HG03457 (cell line): ENCODE results near the gene GDPD2.
A peak's percentile ranks its signal among the peaks of the same experiment; 100 is the strongest.
"Not testable (repeated sequence)": the region's sequence is repeated elsewhere in the genome, so short reads cannot be mapped to it uniquely, and the experiment has no call there.

Experiments used
- ATAC-seq: cut with Tn5 transposase; IDR thresholded peaks from one replicate; pipeline ENCODE4 v1.9.1; 2021; ENCODE audit warnings: moderate number of reproducible peaks; ENCODE audit not compliant: unreplicated experiment

The GDPD2 gene, protein sequence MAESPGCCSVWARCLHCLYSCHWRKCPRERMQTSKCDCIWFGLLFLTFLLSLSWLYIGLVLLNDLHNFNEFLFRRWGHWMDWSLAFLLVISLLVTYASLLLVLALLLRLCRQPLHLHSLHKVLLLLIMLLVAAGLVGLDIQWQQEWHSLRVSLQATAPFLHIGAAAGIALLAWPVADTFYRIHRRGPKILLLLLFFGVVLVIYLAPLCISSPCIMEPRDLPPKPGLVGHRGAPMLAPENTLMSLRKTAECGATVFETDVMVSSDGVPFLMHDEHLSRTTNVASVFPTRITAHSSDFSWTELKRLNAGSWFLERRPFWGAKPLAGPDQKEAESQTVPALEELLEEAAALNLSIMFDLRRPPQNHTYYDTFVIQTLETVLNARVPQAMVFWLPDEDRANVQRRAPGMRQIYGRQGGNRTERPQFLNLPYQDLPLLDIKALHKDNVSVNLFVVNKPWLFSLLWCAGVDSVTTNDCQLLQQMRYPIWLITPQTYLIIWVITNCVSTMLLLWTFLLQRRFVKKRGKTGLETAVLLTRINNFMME

DNA sequence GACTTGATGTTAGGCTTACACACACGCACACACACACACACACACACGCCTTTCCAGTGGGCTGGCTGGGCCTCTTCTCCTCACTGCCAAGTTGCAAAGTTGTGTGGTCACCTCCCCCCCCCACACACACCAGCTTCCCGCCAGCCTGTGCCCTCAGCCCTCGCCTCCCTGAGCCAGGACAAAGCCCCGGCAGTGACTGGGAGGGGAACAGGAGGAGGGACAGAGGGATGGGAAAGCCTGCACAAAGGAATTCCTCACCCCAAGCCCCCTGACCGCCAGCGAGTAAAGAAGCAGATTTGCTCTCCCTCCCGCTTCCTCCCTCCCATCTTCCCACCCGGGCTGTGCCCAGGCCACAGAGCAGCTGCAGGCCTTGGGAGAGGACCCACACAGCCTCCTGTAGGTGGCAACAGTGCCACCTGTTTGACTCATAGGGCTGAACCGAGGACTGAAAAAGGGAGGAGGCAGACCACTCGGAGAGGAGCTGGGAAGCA, at the start of gene GDPD2:
Gene GDPD2, plus strand, starts transcription at position 464 of the 491 bp plus-strand sequence. CDS start 1,671 bp downstream, outside the sequence.
- ATAC-seq: no peak

GRCh38 chrX:70386235-70386634, 36.9 kb upstream of the GDPD2 start:
- ATAC-seq: no peak

DNA sequence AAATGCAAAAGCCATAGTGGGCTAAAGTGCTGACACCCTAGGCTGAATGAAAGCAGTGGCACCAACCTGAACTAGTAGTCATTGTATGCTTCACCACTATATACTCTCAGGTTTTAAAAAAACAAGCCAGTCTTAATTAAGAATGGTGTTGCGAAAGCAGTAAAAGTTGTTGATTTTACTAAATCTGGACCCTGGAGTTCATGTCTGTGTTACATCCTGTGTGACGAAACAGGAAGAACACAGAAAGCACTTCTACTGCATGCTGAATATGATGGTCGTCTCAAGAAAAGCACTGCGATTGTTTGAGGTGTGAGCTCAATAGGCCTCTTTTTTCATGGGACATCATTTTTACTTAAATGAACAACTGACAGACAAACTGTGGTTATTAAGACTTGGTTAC, 24.2 kb upstream of the GDPD2 start:
- ATAC-seq: no peak

GRCh38 chrX:70400181-70400580, 22.9 kb upstream of the GDPD2 start:
- ATAC-seq: not testable (repeated sequence)

DNA sequence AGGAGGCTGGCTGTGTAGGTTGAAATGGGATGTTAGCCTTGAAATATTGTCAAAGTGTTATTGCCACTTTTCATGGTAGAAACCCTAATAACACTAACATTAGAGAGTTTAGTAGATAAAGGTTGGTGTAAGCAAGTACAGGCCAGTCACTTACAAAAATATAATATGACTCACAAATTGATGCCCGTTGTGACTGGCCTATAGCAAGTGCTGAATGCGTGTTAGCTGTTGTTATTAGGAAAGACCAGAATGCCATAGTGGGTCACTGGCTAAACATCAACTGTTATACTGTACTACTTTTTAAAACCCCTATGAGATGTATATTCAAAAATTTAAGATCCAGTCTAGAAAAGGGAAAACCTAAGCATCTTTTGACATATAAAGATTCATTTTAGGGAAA, 20.4 kb upstream of the GDPD2 start:
- no peak for ATAC-seq

DNA sequence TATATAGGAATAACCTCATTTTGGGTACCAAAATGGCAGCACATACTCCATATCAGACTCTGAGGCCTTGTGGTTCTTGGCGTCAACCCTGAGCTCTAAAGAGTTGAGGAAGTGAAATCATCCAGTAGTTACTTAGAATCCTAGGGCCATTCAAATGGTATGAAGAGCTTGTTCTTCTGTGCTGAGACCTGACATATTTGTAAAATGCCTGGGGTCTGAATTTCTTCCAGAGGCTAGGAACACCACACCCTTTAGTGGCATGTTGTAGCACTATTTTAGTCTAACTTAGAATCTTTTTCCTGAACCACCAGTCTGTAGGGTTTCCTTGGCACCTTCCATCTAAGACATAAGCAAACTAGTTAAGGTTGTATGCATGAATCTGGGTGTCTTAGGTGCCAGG, 18.1 kb upstream of the GDPD2 start:
- no peak for ATAC-seq

- ATAC-seq: no peak
Observed at GRCh38 chrX:70410921-70411320, 12.2 kb upstream of the GDPD2 start.

GRCh38 chrX:70411475-70411874, 11.6 kb upstream of the GDPD2 start:
- no peak for ATAC-seq

DNA sequence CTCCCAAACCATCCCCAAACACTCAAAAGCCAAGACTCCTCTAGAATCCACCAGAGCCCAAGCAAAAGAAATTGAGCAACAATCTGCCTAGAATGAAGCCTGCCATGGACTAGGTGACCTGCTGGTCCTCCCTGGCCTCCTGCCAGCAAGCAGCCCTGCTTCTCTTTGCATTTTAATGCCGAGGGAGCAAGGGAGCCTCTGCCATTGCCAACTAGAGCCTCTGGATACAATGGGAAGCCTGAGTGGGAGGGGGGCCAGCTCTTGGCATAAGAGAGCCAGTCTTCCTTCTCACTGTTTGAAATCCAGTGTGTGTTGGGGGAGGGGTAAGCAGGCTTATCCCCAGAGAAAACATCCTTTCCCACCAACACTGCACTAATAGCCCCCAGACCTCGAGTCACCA, 1.5 kb upstream of the GDPD2 start:
- no peak for ATAC-seq

DNA sequence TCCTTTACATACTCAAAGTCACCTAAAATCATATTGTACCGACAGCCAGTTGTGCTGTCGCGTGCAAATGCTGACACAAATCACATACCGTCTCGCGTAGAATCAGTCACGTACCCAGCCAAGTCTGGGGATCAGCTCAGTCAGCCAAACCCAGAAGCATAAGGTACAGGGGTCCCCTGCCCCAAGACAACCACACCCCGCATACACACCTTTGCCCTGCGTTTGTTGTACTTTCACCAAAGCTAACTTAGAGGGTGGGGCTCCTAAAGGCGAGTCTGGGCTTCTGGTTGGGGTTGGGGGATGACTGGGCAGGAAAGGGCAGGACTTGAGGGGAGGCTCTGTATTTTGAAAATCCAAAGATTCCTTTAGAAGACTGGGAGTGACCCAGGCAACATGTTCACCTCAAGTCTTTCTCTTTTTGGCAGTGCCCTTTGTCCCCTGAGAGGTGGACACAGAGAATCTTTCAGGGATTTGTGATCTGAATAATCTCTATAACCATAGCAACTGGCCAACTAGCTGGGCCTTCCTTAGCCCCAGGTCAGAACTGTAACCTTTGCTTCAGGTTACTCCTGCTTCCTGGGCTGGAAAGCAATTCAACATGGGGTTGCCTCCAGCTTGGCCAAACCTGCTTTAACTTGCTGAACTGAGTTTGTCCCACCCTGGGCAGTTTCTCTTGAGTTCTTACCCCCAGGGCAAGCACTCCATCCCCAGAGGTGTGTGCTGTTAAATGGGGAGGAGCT, 992 bp downstream of the GDPD2 start:
- ATAC-seq: no peak

GRCh38 chrX:70424801-70425200, 1.7 kb downstream of the GDPD2 start:
- ATAC-seq: no peak

DNA sequence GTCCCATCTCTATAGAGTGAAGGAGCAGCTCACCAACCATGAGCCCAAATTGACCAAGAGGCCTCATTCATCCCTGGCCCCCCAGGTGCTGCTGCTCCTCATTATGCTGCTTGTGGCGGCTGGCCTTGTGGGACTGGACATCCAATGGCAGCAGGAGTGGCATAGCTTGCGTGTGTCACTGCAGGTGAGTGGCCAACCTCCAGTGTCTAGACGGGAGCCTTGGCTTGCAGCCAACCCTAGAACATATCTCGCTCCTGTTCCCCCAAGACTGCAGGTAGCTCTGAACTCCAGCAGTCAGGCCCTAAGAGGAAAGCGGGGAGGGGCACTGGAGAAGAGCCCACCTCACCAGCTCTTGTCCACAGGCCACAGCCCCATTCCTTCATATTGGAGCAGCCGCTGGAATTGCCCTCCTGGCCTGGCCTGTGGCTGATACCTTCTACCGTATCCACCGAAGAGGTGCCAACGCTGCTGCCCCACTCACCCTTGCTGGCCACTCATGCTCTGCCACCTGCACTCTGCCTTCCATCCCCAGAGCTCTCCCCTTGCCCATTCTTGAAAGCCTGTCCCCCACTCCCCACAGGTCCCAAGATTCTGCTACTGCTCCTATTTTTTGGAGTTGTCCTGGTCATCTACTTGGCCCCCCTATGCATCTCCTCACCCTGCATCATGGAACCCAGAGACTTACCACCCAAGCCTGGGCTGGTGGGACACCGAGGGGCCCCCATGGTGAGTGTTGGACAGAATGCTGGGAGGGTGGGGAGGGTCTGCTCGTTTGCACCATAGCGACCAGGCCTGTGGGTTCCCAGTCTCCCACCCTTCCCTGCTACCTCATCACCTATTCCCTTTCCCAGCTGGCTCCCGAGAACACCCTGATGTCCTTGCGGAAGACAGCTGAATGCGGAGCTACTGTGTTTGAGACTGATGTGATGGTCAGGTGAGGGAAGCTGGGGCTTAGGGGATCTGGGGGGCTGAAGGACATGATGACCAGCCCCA, 3.5 kb downstream of the GDPD2 start:
- no peak for ATAC-seq

DNA sequence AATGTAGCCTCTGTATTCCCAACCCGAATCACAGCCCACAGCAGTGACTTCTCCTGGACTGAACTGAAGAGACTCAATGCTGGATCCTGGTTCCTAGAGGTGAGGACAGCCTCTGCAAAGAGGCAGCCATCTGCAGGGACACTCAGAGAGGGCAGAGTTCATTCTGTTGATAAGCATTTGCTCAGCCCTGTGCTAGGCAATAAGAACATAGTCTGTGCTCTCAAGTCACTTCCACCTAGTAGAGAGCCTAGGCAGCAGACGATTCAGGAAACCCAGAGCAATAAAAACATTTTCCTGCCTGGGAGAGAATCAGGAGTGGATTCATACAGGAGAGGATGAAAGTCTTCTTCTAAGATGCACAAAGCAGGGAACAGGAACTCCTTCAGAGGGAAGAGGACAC, 4.3 kb downstream of the GDPD2 start:
- no peak for ATAC-seq

DNA sequence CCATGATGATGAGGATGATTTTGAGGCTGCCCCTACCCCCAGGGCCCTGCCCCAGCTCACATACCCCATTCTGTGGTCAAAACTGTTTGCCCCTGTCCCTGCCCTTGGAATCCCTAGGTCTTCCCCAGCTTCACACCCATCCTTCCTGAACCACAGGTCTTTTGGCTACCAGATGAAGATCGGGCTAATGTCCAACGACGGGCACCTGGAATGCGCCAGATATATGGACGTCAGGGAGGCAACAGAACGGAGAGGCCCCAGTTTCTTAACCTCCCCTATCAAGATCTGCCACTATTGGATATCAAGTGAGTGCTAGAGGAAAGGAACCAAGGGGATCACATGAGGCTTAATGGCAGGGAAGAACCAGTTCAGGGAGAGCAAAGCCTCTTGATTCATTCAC, 6.6 kb downstream of the GDPD2 start:
- ATAC-seq: no peak

- ATAC-seq: no peak
Observed at GRCh38 chrX:70432936-70433847, 10.1 kb downstream of the GDPD2 start.

DNA sequence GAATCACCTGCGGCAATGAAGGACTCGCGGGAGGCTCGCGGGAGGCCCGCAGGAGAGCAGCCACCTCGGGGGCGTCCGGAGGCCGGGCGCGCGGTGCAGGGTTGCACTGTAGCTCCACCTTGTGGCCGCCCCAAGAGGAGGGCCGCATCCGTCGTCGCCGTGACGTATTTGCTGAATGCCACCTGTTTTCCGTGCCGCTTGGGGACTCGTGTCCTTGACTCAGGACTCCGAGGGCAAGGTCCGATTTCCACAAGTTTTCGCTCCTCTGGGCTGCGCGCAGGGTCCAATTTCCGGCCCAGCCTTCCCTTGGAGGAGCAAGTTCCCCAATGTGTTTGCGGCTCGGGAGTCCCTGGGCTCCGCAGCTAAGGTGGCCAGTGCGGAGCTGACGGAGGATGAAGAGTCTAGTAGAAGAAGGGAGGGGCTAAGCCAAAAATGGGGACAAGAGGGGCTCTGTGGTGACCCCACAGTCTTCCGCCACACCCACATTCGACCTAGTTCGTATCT, 10.8 kb downstream of the GDPD2 start:
- ATAC-seq: peak; percentile 60

- no peak for ATAC-seq
Observed at GRCh38 chrX:70434352-70434866, 11.3 kb downstream of the GDPD2 start.

- no peak for ATAC-seq
Observed at GRCh38 chrX:70434914-70435586, 11.9 kb downstream of the GDPD2 start.

DNA sequence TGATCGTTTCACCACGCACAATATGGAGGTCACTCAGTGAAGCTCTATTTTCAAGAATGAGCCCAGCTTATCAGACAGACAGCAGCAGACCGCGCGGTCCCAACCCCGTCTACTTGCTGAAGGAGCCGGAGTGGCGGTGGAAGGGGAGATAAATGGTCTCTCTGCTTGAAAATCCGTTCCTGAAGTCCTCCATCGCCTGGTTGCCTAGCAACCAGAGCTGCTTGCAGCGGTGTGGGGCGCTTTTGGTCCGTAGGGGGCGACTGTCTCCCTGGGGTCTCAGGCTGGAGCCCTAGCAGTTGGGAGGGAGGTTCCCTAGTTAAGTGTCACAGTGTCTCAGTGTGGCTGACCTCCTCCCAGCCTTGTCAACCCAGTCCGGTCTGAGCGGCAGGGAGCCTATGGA, 13.2 kb downstream of the GDPD2 start:
- ATAC-seq: no peak
